Erythroblast (primary cell): ENCODE measurements around the gene RTN3.

Source experiments
- DNase-seq, 2 experiments: peaks; one replicate each; lab custom pipeline; 2025; lab: John Stamatoyannopoulos, UW
- GATA1 ChIP-seq: IDR thresholded peaks from 2 replicates; pipeline ENCODE4 v1.6.1; 2011; ENCODE audit warnings: low read depth, mild to moderate bottlenecking, control low read depth, low read length, moderate library complexity
- POLR2A ChIP-seq: IDR thresholded peaks from 2 replicates; pipeline ENCODE4 v1.6.1; 2011; ENCODE audit warnings: mild to moderate bottlenecking, low read length

Gene RTN3

GRCh38 chr11:63698976-63699733 lies 17.9 kb downstream of the RTN3 start:
- TF ChIP-seq GATA1 (no peak), POLR2A (no peak)
- peak in 1 of 2 experiments; percentile 22 for DNase-seq

GRCh38 chr11:63699896-63700295 lies 18.6 kb downstream of the RTN3 start:
- TF ChIP-seq POLR2A (no peak), GATA1 (no peak)
- DNase-seq = no peak

GRCh38 chr11:63705526-63705925 lies 24.2 kb downstream of the RTN3 start:
- DNase-seq = no peak
- TF ChIP-seq GATA1 (no peak), POLR2A (no peak)

DNA sequence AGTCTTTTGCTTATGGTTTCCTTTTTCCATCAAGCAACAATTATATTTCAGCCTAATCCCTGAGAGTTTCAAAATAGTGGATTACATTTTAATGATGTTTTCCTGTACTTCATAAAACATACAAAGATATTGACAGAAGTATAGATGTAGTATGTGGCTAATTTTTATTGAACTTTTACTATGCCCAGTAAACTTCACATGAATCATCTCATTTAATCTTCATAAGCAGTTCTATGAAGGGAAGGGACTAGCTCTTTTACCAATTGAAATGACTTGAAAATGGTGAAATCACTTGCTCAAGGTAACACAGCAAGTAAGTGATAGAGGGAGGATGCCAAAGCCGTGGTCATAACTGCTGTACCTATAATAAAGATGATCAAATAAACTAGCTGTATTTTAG lies 27.5 kb downstream of the RTN3 start:
- DNase-seq = no peak
- TF ChIP-seq GATA1 = no peak
- no peak for TF ChIP-seq POLR2A

DNA sequence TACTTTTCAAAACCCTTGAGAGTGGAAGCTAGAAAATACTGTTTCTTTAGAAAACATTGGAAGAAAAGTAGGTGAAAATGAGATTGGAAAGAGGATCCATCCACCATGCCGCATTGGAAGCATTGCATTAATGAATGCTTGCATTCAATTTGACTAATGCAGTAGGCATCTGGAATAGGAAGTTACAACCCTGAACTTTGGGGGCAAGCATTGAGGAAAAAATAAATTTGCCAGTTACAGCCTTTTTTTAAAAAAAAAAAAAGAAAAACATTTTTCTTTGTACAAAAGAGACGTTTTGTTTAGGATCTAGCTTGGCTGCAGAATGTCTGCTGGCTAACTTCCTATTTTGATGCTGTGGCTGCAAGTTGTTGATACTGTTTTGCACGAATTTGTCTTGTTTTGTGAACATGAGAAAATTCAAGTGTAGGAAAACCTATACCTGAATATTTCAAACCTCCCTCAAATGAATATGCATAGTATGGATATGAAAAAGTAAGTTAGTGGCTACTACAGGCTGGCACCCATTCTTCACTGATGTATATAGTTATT lies 28.1 kb downstream of the RTN3 start:
- TF ChIP-seq POLR2A = no peak
- DNase-seq = no peak

- DNase-seq = peak in 1 of 2 experiments; percentile 19
- TF ChIP-seq GATA1 = no peak
- TF ChIP-seq POLR2A = no peak
Measured at GRCh38 chr11:63710476-63711217, 29.3 kb downstream of the RTN3 start.

GRCh38 chr11:63711838-63712237 lies 30.5 kb downstream of the RTN3 start:
- no peak for TF ChIP-seq GATA1
- TF ChIP-seq POLR2A = no peak
- DNase-seq = no peak

DNA sequence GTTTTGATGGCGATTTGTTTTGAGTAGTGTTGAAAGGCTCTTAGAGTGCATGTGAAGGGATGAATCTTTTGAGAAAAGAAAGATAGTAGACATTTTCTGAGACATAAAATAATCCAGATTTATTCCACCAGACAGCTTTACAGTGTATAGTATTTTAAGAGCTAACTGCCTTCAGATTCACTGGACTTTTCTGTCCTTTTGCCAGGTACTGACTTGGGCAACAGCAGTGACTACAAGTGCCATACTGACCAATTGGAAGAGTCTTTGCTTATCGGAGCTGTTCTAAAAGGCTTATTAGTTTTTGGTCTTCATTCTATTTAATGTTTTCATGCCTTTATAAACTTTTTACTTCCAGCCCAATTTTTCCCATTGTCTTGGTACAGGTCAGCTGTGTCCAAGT lies 32.5 kb downstream of the RTN3 start:
- DNase-seq = no peak
- TF ChIP-seq POLR2A = no peak
- no peak for TF ChIP-seq GATA1

- DNase-seq = no peak
- no peak for TF ChIP-seq POLR2A
- TF ChIP-seq GATA1 = no peak
Measured at GRCh38 chr11:63716046-63716445, 34.7 kb downstream of the RTN3 start.

DNA sequence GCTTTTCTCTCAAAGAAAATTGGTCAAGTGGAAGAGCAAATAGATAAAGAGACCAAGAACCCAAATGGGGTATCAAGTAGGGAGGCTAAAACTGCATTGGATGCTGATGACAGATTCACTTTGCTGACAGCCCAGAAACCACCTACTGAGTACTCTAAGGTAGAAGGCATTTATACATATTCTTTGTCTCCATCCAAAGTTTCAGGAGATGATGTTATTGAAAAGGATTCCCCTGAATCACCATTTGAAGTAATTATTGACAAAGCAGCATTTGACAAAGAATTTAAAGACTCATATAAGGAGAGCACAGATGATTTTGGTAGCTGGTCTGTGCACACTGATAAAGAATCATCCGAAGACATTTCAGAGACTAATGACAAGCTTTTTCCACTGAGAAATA lies 37.7 kb downstream of the RTN3 start:
- no peak for DNase-seq
- TF ChIP-seq GATA1 = no peak
- TF ChIP-seq POLR2A = no peak

DNA sequence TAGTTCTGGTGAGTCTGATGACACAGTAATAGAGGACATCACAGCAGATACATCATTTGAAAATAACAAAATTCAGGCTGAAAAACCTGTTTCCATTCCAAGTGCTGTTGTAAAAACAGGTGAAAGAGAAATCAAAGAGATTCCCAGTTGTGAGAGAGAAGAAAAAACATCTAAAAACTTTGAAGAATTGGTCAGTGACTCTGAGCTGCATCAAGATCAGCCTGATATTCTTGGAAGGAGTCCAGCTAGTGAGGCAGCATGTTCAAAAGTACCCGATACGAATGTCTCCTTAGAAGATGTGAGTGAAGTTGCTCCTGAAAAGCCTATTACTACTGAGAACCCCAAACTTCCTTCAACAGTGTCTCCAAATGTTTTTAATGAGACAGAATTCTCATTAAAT lies 38.7 kb downstream of the RTN3 start:
- TF ChIP-seq POLR2A (no peak), GATA1 (no peak)
- peak; percentile 63 to 74 for DNase-seq

DNA sequence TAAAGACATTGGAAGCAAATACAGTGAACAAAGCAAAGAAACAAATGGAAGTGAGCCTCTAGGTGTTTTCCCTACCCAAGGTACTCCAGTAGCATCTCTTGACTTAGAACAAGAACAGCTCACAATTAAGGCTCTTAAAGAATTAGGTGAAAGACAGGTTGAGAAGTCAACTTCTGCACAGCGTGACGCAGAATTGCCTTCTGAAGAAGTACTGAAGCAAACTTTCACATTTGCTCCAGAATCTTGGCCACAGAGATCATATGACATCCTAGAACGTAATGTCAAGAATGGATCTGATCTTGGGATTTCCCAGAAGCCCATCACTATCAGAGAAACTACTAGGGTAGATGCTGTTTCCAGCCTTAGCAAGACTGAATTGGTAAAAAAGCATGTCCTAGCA lies 39.3 kb downstream of the RTN3 start:
- no peak for DNase-seq
- TF ChIP-seq GATA1 (no peak), POLR2A (no peak)

- no peak for DNase-seq
- TF ChIP-seq POLR2A (no peak), GATA1 (no peak)
Measured at GRCh38 chr11:63729326-63729725, 48.0 kb downstream of the RTN3 start.

DNA sequence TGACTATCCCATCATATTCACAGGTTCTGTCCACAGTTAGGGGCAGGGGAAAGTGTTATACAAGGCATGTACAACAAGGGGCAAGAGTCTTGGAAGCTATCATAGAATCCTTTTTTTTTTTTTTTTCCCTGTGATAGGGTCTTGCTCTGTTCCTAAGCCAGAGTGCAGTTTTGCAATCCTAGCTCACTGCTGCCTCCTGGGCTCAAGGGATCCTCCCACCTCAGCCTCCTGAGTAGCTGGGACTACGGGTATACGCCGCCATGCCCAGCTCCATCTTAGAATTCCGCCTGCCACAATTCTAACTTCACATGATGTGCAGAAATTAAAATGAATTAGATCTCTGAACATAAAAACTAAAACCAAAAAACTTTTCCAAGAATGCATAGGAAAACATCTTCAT lies 55.6 kb downstream of the RTN3 start:
- no peak for DNase-seq

More for the DNA sequence above, 55.6 kb downstream of the RTN3 start:
- TF ChIP-seq POLR2A (no peak), GATA1 (no peak)
